ENCODE data around the gene SUPT4H1.

Gene SUPT4H1

DNA sequence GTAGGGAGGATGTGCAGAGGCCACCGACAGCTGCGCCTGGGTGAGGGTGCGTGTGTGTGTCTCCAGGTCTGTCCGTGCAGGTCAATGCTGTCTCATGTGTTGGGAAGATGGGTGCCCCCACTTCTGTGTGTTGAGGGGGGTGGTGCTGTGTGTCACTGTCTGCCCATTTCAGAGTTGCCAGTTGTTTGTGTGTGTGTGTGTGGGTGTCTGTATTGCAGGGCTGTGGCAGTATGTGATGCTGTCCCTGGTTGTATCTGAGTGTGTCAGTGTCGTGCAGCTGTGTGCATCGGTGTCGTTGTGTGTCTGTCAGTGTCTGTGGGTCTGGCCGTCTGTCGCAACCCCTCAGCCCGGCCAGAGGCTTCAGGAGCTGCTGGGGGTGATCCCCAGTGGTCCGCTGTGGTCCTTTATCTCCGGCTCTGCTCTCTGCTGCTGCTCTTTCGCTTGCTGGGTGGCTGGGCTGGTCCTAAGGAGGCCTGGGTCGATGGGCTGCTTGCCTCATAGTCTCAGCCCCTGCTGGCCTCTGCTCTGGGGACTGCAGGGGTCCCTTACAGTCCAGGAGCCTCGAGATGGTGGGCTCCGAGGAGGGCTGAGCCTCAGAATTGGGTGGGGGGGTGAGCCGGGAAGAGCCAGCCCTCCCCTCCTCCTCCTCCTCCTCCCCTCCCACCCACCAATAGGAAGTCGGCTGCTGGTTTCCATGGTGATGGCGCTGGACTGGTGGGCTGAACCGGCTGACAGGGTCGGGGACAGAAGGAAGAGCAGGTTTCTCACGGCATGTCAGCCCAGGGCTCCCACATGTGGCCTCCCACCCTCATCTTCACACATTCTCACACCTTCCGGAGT lies 23.6 kb downstream of the SUPT4H1 start, which contains the start of gene TSPOAP1:
Gene TSPOAP1, minus strand, starts transcription at position 601 of the 840 bp plus-strand sequence. CDS start 875 bp downstream, outside the sequence.
- peak; percentile 80 for DNase-seq

DNA sequence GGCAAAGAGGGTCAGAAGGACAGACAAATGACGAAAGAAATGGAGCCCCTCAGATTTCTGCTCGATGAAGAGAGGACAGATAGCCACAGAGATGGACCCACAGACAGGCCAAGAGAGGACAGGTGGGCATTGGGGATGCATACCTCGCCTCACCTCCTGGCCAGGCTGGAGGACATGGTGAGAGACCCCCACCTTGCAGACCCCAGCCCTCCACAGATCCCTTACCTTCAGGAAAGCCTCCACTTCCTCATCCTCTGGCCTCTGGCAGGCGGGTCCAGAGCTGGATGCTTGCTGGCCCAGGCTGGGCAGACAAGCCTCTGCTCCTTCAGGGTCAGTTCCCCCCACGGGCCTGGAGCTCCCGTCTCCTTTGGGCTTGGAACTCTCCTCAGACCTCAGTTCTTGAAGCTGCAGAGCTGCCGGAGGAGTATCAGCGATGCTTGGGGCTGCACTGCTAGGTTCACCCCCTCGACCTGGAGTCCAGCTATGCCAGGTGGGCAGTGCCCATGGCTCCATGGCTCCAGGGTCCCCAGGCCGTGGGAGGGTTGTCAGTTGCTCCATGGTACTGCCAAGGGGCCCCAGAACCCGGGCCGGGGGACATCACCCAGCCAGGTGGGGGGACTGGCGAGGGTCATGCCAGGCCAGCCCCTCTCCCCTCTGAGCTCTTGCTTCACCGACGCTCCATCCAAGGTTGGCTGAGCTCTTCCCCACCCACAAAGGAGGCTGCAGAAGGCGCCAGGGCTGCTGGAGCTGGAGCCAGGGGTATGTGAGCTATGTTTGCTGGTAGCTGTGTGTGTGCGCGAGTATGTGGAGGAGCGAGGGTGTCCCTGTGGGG lies 24.4 kb downstream of the SUPT4H1 start:
- no peak for DNase-seq

DNA sequence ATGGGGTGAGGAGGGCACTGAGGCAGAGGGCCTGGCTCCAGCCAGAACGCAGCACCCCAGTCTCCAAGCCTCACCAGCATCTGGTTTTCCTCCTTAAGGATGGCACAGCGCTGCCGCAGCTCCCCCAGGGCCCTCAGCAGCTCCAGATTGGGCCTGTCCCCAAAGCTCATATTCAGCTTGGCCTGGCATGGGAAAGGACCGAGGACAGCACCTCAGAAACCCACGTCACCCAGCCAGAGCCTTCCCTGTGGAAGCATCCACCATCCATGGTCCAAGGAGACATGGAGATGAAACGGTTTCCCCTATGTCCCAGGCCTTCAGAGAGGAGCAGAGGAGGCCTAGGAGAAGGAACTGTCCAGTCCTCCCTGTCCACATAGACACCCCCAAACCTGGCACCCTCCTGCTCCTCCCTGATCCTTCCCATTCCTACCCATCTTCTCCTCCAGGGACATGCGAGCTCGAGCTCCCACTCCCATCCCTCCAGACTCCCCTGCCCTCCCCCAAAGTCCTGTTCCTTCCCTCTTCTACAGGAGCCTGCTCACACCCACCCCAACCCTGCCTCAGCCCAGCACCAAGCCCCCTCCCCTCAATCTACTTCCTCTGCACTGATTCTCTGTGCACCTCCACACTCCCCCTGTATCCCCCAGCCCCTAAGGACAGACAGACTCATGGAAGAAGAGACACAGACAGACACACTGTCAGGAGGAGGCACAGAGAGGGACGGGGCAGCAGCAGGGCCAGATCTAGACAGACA lies 25.2 kb downstream of the SUPT4H1 start:
- no peak for DNase-seq

DNA sequence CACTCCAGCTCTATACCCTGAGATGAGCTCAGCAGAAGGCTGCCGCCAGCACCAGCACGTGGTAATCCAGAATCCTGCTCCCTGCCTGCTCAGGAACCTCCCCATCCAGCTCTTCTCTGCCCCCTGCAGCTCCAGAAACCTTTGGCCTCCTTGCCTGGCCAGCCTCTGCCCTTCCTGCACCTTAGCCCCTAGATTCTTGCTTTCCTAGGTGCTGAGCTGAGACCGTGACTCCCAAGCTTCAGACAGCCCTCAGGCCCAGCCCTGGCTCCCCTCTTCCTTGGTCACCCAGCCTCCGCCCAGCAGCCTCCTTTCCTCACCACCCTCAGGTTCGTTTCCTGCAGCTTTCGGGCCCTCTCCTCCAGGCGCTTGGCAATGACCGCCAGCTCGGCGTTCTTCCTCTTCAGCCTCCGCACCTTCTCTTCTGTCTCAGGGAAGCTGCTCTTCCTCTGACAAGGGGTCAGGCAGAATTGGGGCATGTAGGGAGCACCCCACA lies 26.0 kb downstream of the SUPT4H1 start:
- DNase-seq = no peak

DNA sequence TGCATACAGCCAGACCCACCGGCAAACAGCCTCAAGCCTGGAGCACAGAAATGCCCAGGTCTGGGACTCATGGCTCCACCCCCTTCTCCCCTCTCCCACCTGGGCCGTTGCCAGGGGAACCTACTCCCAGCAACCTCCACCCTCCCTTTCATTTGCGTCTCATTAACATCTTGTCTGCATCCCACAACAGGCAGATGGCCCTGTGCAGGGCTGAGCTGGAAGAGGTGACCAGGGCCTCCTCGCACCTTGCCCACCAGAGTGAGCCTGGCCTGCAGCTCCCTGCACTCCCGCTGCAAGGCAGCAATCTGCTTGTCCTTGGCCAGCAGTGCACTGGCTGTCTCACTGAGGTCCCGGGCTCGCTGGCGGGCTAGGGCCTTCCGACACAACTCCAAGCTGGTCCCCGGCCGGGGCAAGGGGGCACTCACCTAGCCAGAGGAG lies 26.7 kb downstream of the SUPT4H1 start:
- DNase-seq = no peak

DNA sequence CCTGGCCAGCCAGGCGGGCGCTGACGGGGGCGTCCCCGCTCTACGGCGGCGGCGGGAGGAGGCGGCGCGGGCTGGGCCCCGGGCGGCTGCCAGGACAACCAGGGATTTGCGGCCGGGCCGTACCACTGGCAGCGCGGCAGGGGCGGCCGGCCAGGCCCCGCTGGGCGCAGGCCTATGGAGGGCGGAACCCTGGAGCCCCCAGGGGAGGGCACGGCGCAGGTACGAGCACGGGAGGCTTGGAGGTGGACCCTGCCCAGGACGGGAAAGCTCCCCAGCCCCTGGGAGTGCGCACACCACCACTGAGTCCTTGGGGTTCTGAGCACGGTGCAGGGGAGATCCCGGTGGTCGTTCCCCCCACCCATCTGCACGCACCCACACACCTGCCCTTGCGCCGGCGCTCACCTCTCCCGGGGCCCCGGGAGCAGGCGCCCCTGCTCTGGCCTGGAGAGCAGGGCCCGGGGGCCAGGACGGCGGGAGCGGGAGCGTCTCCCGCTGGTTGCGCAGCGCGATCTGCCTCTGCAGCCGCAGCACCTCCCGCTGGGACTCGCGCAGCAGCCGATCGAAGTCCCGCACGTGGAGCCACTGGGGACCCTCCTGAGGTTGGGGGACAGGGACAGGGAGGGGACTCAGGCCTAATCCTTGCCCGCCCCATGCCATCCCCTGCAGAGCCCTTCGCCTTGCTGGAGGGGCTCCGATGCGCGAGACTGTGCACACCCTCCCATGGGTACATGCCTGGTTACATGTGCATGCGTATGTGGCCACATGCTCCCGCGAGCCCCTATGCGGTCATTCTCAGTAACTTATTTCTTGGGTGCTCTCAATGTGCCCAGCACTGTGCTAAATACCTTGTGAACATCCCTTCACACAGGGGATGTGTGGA lies 27.4 kb downstream of the SUPT4H1 start:
- no peak for DNase-seq

DNA sequence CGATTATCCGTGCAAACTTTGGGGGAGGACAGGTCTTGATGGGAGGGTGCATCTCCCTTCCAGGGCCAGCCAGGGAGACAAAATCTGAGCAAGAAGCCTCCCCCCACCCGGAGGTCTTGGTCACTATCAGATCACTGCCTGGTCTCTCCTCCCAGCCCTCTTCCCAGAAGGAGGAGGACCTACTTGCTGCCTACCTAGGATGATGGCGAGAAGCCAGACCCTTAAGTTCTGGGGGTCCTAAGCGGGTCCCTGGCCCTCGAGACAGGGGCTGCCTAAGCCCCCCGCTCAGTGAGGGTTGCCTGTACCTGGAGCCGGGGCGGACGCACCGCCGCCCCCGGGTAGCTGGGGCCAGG lies 28.0 kb downstream of the SUPT4H1 start:
- DNase-seq = no peak

DNA sequence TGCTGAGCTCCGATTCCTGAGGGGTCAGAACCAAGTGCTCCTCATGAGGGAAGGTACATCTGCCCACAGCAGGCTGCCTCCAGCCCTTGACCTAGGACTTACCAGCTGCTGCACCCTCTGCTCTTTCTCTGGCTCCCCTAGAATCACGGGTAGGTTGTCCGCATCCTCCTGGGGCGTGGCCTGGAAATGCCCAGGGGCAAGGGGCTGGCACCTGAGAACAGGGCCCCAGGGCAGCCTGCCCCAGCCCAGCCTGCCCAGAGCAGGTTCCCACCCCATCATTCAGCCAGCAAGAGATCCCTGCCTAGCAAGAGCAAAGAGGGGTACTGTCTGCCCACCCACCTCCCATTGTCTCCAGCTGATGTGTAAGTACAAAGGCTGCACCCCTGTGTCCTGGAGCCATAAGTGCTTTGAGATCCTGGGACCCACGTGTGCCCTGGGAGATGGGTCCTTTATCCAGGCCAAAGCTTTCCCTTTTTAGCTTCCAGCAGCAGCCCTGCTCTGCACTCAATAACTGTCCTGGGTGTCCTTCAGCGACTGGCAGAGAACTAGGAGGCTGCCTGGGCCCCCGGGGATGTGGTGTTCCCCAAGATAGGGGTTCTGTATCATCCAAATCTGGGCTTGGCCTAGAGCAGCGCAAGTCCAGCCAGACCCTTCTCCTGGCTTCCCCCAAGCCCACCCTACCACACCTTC lies 28.5 kb downstream of the SUPT4H1 start:
- no peak for DNase-seq

DNA sequence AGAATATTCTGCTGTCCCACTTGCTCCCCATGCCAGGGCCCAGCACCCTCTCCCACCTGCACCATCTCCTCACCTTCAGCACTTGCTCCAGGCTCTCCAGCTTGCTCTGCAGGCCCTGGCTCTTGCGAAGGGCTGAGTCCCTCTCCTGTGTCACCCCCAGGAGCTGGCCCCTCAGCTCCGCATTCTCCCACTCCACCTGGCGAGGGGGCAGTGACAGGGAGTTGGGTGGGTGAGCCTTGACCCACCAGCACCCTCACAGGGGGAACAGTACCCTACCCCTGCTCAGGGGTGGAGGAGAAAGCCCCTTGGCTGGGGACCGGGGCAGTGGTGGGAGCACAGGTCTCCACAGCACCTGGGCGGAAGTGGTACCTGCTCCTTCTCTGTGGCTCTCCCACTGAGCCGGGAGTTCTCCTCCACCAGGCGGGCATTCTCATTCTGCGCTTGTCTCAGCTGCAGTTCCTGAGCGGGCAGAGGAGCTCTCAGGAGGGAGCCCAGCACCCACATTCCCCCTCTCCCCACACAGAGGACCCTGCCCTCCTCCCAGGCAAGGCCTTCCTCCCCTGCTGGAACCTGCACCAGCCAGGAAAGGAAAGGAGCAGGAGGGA lies 29.3 kb downstream of the SUPT4H1 start:
- no peak for DNase-seq

DNA sequence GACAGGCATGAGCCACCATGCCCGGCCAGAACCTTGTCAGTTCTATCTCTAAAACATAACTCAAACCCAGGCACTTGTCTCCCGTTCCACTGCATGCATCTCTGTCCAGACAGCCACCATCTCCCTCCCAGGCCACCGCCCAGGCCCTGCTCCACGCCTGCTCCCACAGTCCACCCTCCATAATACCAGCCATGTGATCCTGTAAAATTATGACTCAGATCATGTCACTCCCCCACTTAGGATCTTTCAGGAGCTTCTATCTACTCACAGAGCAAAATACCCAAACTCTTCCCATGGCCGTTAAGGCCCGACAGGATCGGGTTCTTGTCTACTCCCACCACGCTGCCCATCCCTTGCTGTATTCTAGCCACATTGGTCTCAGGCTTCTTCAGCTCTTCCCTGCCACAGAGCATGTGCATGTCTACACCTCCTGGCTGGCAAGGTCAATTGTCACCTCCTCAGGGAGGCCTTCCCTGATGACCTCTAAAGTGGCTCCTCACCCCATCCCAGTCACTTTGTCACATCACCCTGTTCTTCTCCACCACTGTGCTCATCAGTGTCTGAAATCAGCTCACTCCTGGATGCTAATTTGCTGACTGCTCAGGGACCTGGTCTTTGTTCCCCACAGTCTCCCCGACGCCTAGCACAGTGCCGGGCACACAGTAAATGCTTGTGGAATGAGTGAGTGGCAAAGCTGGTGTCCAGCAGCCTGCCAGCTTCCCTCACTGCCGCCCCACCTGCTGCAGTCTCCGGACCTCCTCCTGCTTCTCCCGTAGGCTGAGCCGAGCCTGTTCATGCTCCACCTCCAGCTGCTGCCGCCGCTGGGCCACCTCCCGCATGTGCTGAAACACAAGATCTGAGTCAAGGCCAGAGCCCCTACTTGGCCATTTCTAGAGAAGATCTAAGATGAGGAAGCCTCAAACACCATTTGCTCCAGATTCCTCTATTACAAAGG lies 30.2 kb downstream of the SUPT4H1 start:
- no peak for DNase-seq

DNA sequence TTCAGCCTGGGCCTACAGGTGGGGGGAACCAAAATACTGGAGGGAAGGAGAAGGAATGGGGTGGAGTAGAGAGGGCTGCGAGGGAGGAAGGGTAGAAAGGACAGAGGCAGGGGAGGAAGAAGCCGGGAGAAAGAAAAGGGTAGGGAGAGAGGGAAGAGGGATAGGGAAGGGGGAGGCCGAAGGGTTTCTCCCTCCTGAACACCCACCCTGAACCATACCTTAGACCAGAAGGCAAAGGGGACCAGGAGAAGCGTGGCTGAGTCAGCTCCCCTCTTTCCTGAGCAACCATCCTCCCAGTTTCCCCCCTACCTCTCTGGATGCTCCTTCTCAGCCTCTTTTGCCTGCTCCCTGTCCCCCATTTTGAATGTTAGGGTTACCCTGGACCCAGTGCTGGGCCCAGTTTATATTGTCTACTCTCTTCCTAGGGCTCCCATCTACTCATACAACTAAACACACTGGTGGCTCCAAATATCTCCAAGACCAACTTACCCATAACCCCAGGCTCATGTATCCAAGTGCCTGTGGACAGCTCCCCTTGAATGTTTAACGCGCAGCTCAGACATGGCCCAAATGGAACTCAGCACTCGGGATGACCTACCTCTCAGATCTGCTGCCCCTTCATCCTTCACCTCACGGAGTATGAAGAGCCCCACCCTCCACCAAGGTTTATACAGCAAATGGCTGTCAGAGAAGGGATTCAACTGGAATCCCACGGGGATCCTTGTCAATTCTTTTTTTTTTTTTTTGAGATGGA lies 31.3 kb downstream of the SUPT4H1 start:
- DNase-seq = peak; percentile 5

DNA sequence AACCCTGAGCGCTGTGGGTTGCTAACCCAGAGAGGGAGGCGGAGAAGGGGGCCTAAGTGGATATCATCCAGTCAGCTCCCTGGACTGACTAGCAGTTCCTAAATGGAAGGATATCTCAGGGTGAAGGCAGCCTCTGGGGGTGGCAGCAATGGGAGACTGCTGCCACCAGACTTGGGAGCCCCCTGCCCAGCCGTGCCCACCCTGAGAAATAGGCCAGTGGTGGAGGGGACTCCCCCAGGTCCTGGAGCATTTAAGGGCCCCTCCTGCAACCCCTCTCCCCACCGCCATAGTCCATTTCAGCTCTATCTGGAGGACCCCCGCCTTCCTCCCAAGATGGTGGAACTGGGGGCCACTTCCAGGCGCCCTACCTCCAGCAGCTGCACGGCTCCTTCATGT lies 31.8 kb downstream of the SUPT4H1 start:
- DNase-seq = peak; percentile 8

DNA sequence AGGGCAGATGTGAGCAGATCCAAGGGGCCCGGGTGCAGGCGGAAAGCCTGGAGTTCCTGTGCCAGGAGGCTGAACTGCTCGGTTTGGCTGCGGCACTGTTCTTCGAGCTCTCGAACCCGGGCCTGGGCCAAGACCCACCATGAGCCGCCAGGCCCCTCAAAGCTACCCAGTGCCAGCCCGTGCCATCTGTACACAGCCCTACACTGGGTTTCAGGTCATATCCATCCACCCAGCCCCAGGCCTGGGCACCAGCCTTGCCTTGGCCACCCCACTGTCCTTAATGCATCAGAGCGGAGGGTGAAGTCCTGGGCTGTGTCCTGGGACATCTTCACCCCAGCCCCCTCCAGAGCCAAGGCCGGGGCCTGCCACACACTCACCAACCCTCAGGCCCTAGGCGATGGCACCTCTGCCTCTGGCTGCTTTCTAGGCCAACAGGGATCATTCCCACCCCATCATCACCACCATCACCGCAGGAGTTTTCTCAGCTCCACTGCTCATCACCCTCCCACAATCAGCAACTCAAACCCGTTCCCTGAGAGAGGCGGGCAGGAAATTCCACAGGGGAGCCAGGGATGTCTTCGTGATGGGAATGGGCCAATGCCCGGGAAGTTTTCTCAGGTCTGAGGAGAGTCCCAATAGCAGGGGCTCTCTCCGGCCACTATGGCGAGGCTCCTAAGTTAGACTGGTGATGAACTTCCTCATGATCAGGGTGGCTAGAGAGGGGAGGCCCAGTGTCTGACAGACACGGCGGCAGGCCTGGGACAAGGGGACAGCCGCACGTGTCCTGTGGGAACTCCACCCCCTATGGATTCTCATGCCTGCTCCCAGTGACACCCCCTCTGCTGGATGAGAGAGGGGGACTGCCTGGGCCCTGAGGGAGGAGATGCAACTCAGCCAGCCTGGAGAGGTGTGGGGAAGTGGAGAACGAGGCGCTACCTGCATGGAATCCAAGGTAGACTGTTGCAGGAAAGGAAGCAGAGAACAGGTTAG lies 32.5 kb downstream of the SUPT4H1 start:
- peak; percentile 9 for DNase-seq

DNA sequence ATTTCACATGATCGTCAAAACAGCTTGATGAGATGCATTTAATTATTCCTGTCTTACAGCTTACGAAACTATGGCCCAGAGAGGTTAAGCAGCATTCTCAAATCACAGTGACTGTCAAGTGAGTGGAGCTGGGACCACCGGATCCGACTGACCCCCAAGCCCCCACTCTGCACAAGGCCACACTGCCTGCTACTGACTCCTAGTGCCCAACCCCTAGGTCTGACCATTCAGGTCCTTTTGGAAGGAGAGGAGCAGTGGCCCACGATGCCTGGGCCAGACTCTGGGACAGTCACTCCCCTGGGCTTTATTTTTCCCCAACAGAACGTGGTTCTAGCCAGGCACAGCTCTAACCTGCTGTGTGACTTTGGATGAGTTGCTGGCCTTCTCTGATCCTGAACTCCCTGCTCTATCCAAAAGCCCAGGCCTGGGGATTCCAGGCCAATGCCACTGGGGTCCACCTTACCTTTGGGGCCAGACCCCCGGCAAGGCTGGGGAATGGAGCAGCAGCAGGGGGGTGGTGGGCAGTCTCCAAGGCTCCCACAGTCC lies 33.3 kb downstream of the SUPT4H1 start:
- DNase-seq = no peak

DNA sequence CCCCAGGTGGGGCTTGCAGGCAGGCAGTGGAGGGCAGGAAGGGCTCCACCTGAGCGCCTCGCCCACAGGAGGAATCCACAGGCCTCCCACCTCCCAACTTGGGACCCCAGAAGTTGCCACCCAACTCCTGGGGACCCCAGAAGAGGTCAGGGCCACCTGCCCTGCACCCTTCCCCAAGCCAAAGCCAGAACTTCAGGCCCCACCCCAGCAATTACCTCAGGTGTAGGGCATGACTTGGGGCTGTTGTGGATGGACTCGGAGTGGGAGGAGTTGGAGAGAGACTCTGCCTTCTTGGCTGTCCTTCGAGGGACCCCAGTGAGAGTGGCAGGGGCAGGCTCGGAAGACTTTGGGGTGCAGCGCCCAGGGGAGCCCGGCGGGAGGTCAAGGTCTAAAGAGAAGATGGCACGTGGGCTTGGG lies 33.9 kb downstream of the SUPT4H1 start:
- peak; percentile 8 for DNase-seq

DNA sequence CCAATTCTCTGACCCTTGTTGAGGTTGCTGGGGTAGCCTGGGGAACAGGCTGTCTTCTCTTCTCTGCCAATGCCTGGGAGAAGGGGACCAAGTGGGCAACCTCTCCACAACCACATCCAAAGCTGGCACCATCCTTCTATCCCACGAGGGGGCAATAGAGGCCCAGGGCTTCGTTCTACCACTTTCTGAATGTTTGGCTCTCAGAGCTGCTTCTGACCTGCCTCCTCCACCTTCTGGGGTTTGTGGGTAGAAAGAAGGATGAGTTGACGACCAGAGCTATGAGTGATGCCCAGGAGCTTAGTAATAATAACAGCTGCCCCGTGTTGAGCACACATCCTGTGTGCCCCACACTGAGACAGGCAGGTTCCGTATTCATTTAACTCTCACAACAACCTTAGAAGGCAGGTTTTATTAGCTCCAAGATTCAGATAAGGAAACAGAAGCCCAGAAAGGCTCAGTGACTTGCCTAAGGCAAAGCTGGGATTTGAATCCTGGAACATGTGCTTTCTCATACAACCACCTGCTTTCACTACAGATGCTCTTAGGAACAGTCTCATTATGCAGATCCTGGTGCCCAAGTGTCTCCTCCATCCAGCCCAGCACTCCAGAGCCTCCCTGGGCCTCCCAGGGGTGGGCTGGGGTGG lies 34.5 kb downstream of the SUPT4H1 start:
- peak; percentile 73 for DNase-seq

Data from activated naive CD4-positive, alpha-beta T cell treated with anti-CD3 and anti-CD28 coated beads, Interleukin-2, amount 50 U/mL, for 16 hours (primary cell).